LoVo (cell line): ENCODE results near the gene RGS11.
A peak's percentile ranks its signal among the peaks of the same experiment; 100 is the strongest.
"Not testable (repeated sequence)": the region's sequence is repeated elsewhere in the genome, so short reads cannot be mapped to it uniquely, and the experiment has no call there.

Experiments used
- DNase-seq: peaks from one replicate; pipeline ENCODE4 v3.0.0-alpha.2; 2016; ENCODE audit warnings: low spot score

Gene RGS11

GRCh38 chr16:280552-280951 is 4.8 kb upstream of the RGS11 start, which contains the start of gene ARHGDIG:
ARHGDIG (plus strand) TSS chr16:280591; CDS start chr16:280681, 90 bp downstream.
- DNase-seq = no peak

GRCh38 chr16:280005-280460 is 4.3 kb upstream of the RGS11 start:
- no peak for DNase-seq

GRCh38 chr16:279531-279930 is 3.8 kb upstream of the RGS11 start:
- no peak for DNase-seq

GRCh38 chr16:278863-279366 is 3.2 kb upstream of the RGS11 start:
- DNase-seq = no peak

- no peak for DNase-seq
These were observed 808 bp upstream of the RGS11 start for GRCh38 chr16:276426-277077.

- DNase-seq = no peak
These were observed 603 bp downstream of the RGS11 start for GRCh38 chr16:275041-275641.

- DNase-seq = peak; percentile 46
These were observed 2.0 kb downstream of the RGS11 start for GRCh38 chr16:273547-274421.

GRCh38 chr16:272633-273546 is 2.9 kb downstream of the RGS11 start:
- DNase-seq = no peak

- no peak for DNase-seq
These were observed 5.1 kb downstream of the RGS11 start for GRCh38 chr16:270381-271255.

GRCh38 chr16:269061-269796 is 6.5 kb downstream of the RGS11 start:
- no peak for DNase-seq

- peak; percentile 25 for DNase-seq
These were observed 7.3 kb downstream of the RGS11 start for GRCh38 chr16:268141-269053.

GRCh38 chr16:267562-267961 is 8.2 kb downstream of the RGS11 start:
- DNase-seq = not testable (repeated sequence)

GRCh38 chr16:266258-267164 is 9.2 kb downstream of the RGS11 start:
- DNase-seq = no peak

GRCh38 chr16:265711-266110 is 10.0 kb downstream of the RGS11 start:
- DNase-seq = no peak

- DNase-seq = no peak
These were observed 10.7 kb downstream of the RGS11 start for GRCh38 chr16:265002-265529.

GRCh38 chr16:264440-264951 is 11.2 kb downstream of the RGS11 start:
- DNase-seq = no peak

- no peak for DNase-seq
These were observed 11.8 kb downstream of the RGS11 start for GRCh38 chr16:263944-264343.
